SU-DHL-6 (cell line): Measurements from ENCODE around the gene EBPL.

ENCODE experiments used
- EZH2phosphoT487 ChIP-seq: fragments of 200-600 bp; sonication (generic), shearing (Covaris generic); conservative IDR thresholded peaks from 2 replicates; pipeline ENCODE4 v1.6.1; 2018; ENCODE audit warnings: mild to moderate bottlenecking, antibody characterized with exemption, low read length, moderate library complexity, mixed read lengths
- TF ChIP-seq, protein P1 (sequence below): fragments of 200-600 bp; sonication (generic); IDR thresholded peaks from one replicate; pipeline ENCODE4 v1.5.1; 2017; ENCODE audit warnings: antibody characterized with exemption, mild to moderate bottlenecking, low read length, moderate library complexity; ENCODE audit not compliant: insufficient read depth, poor library complexity, severe bottlenecking

GRCh38 chr13:49681842-49682435 lies 9.3 kb downstream of the EBPL start:
- TF ChIP-seq, protein P1, sequence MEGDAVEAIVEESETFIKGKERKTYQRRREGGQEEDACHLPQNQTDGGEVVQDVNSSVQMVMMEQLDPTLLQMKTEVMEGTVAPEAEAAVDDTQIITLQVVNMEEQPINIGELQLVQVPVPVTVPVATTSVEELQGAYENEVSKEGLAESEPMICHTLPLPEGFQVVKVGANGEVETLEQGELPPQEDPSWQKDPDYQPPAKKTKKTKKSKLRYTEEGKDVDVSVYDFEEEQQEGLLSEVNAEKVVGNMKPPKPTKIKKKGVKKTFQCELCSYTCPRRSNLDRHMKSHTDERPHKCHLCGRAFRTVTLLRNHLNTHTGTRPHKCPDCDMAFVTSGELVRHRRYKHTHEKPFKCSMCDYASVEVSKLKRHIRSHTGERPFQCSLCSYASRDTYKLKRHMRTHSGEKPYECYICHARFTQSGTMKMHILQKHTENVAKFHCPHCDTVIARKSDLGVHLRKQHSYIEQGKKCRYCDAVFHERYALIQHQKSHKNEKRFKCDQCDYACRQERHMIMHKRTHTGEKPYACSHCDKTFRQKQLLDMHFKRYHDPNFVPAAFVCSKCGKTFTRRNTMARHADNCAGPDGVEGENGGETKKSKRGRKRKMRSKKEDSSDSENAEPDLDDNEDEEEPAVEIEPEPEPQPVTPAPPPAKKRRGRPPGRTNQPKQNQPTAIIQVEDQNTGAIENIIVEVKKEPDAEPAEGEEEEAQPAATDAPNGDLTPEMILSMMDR, result no peak
- no peak for TF ChIP-seq EZH2phosphoT487
